ENCODE results near the gene RPS6KB2. TPM values are rescaled to one million over a fixed set of nuclear protein-coding genes. Genes with fewer than 3 reads are reported as not detected.
"Not testable (repeated sequence)": the region's sequence is repeated elsewhere in the genome, so short reads cannot be mapped to it uniquely, and the experiment has no call there.

Gene RPS6KB2
- total RNA-seq, 1 donor from 2014 or later: 33.0 TPM

DNA sequence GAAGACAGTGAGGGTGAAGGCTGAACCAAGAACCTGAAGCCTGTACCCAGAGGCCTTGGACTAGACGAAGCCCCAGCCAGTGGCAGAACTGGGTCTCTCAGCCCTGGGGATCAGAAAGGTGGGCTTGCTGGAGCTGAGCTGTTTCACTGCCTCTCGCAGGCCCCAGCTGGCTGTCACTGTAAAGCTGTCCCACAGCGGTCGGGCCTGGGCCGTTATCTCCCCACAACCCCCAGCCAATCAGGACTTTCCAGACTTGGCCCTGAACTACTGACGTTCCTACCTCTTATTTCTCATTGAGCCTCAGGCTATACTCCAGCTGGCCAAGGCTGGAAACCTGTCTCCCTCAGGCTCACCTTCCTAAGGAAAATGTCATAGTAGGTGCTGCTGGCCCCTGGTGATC lies 30.8 kb upstream of the RPS6KB2 start:
- DNase-seq (ENCODE audit: low spot score): no peak

- no peak for DNase-seq (ENCODE audit: low spot score)
Observed at GRCh38 chr11:67397986-67398660, 30.2 kb upstream of the RPS6KB2 start.

DNA sequence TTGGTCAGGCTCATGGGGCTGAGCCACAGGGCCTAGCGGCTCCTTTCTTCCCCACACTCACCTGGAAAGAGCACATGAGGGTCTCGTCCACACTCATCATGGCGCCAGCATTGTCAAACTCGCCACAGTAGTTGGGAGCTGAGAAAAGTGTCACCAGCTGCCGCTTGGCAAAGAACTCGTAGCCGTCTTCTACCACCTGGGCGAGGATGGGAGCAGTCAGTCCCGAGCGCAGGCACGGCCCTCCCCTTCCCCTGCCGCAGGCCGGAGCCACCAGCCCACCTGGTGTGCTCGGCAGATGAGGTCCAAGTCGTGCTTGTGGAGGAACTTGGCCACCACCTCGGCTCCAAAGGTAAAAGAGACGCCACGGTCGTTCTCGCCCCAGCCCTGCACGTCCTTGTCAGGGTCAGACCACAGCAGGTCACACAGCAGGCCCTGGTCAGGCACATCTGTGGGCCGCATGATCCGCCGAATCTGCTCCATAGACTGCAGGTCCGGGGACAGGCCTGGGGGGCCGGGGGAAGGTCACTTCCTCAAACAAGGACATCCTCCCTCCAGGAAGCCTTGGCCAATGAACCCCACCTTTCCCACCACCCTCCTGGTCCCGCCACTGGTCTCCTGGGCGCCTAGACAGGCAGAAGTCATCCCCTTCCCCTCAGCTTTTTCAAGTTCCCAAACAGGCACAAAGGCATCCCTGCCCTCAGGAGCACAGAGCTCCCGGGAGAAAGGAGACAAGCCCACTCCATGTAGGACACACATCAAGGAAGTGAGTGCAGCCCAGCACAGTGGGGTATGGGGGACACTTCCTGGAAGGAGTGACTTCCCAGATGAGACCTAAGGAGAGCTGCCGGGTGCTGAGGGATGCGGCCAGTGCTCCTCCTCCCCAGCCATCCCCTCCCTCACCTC lies 29.4 kb upstream of the RPS6KB2 start:
- no peak for DNase-seq (ENCODE audit: low spot score)

GRCh38 chr11:67400251-67400941 lies 27.9 kb upstream of the RPS6KB2 start:
- peak; percentile 63 for DNase-seq (ENCODE audit: low spot score)

- no peak for DNase-seq (ENCODE audit: low spot score)
Observed at GRCh38 chr11:67400942-67401494, 27.3 kb upstream of the RPS6KB2 start.

GRCh38 chr11:67401495-67402191 lies 26.7 kb upstream of the RPS6KB2 start, which contains the start of gene PPP1CA:
PPP1CA (minus strand) TSS chr11:67401858; CDS start chr11:67401782, 76 bp downstream.
- DNase-seq (ENCODE audit: low spot score): peak; percentile 93

DNA sequence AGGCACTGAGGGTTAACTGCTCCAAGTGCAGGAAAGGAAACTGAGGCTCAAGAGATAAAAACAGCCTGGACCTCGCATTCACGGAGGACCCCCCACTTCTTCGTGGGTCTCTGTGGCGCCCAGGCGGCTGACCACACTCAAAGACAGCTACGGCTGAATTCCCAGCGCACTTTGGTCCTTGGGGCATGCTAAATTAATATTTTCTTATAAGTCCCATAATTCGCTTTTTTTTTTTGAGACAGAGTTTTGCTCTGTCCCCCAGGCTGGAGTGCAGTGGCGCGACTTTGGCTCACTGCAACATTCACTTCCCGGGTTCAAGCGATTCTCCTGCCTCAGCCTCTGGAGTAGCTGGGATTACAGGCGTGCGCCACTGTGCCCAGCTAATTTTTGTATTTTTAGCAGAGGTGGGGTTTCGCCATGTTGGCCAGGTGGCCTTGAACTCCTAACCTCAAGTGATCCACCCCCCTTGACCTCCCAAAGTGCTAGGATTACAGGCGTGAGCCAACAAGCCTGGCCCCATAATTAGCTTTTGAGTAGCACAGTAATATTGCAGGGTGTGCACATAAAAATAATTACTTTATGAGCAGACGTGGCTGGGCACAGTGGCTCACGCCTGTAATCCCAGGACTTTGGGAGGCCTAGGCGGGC lies 26.0 kb upstream of the RPS6KB2 start:
- not testable (repeated sequence) for DNase-seq (ENCODE audit: low spot score)

- DNase-seq (ENCODE audit: low spot score): not testable (repeated sequence)
Observed at GRCh38 chr11:67403085-67403484, 25.2 kb upstream of the RPS6KB2 start.

GRCh38 chr11:67404515-67405195 lies 23.6 kb upstream of the RPS6KB2 start:
- no peak for DNase-seq (ENCODE audit: low spot score)

DNA sequence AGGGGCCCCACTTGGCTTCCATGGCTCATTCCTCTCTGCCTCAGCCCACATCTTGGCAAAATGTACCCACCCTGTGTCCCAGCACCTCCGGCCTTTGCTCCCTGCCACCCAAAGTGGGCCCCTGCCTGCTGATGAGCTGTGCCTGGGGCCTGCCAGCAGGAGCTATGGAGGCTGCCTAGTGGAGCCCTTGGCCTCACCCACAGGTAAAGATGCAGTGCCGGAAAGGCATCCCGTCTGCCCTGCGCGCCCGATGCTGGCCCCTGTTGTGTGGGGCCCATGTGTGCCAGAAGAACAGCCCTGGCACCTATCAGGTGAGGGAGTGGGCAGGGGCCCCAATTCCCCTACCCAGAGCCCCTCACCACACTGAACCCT lies 23.1 kb upstream of the RPS6KB2 start:
- no peak for DNase-seq (ENCODE audit: low spot score)

DNA sequence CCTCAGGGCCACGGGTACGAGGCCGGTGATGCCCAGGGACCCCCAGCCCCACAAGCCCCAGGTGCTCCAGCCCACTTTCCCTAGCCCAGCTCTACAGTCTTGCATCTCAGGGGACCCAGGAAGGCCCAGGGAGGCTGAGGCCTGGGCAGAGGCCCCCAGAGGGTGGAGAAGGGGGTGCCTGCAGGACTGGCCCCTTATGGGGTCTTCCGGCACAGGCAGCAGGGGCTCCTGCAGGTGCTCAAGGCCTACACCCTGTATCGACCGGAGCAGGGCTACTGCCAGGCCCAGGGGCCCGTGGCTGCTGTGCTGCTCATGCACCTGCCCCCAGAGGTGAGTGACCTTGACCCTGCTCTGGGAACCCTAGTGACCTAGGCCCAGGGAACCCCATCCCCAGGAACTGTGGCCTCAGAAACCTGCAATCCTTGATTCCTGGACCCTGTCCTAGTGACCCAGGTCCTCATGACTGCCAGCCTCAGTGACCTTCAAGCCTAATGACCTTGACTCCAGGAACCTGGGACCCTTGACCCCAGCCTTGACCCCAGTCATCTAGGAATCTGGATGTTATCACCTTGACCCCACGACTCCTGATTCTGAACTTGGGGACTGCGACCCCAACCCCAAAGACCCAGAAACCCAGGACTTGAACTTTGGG lies 22.5 kb upstream of the RPS6KB2 start:
- no peak for DNase-seq (ENCODE audit: low spot score)

GRCh38 chr11:67406420-67406968 lies 21.8 kb upstream of the RPS6KB2 start:
- DNase-seq (ENCODE audit: low spot score): no peak

GRCh38 chr11:67406969-67407687 lies 21.2 kb upstream of the RPS6KB2 start:
- no peak for DNase-seq (ENCODE audit: low spot score)

DNA sequence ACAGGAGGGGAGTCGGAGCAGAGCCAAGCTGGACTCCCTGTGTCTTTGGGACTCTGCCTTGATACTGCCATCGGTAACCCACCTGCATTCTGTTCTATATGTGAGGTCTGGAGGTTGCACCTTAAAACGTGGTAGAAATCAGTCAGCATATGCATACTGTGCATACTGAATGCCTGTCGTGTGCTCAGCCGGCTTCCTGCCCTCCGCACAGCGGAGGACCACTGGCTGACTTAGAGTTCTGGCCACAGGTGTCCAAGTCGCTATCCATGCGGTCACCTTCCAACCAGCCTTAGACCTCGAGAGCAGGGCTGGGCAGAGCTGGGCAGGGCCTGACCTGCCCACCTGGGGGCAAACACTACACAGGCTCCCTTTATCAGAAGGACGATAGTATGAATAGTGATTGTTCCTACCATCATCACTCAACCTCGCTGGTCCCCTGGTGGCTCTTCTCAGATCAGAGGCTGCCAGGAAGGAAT lies 20.6 kb upstream of the RPS6KB2 start:
- DNase-seq (ENCODE audit: low spot score): no peak

DNA sequence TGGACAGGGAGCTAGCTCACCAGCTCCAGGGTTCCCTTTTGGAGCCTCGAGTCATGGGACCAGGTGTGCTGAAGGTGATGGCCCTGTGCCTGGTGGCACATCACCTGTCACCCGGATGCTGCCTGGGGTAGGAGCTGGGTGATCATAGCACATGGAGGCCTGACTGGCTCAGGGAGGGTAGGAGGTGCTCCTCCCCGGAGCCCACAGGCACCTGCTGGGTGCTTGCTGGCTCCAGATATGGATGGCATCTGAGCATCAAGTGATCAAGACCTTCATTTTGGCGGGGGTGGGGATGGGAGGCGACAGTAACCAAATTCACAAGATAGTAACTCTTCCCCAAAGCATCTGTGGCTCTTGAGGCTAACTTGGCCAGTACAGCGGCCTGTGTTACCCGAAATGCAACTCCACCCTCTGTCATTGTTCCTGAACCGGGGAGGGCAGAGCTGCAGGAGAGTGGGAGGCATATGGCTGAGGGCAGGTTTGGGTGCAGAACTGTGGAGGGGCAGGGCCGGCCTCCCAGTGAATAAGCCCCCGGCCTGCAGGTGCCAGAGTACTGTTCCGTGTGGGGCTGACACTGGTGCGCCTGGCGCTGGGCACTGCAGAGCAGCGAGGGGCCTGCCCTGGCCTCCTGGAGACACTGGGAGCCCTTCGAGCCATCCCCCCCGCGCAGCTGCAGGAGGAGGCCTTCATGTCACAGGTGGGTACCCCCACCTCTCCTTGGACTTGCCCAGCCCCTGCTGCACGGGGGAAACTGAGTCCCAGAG lies 19.7 kb upstream of the RPS6KB2 start:
- DNase-seq (ENCODE audit: low spot score): no peak

GRCh38 chr11:67409261-67409666 lies 19.0 kb upstream of the RPS6KB2 start:
- no peak for DNase-seq (ENCODE audit: low spot score)

- DNase-seq (ENCODE audit: low spot score): no peak
Observed at GRCh38 chr11:67409781-67410368, 18.4 kb upstream of the RPS6KB2 start.

All from umbilical cord (tissue), 2 donors.